ENCODE results near the gene ZFYVE21. TPM values are rescaled to one million over a fixed set of nuclear protein-coding genes. Genes with fewer than 3 reads are reported as not detected.

The ZFYVE21 gene
- polyA plus RNA-seq, 3 donors = 50.5 to 57.5 (median 55.3) TPM

DNA sequence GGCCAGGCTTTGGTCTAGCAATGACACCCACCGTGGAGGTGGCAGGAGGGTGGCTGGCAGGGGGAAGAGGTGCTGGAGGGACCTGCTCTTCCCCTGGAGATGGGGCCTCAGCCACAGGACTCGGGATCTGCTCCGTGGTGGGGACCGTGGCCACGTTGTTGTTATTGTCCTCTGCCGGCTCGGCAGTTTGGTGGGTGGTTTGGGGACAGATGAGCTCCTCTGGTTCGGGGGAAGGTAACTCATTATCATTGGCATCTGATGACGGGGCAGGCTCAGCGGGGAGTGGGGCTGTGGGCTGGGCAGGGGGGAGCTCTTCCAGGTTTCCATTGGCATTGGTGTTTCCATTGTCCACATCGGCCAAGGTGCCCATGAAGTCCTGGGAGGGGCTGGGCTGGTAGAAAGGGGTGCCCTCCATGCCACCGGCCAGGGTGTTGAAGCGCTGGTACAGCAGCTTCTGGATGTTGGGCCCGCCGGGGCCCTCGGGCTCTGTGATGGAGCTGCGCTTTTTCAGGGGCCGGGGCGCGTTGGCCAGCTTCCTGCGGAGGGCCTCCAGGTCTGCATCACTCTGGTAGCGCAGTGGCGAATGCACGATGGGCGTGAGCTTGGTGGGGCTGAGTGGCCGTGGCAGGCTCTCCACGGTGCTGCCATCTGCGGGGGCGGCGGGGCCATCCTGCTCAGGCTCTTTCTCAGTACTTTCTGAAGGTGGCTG, 24.3 kb downstream of the ZFYVE21 start:
- no peak for DNase-seq (ENCODE audit: extremely low read depth in 1 of 11, low read depth in 9 of 11, low spot score in 4 of 11)

DNA sequence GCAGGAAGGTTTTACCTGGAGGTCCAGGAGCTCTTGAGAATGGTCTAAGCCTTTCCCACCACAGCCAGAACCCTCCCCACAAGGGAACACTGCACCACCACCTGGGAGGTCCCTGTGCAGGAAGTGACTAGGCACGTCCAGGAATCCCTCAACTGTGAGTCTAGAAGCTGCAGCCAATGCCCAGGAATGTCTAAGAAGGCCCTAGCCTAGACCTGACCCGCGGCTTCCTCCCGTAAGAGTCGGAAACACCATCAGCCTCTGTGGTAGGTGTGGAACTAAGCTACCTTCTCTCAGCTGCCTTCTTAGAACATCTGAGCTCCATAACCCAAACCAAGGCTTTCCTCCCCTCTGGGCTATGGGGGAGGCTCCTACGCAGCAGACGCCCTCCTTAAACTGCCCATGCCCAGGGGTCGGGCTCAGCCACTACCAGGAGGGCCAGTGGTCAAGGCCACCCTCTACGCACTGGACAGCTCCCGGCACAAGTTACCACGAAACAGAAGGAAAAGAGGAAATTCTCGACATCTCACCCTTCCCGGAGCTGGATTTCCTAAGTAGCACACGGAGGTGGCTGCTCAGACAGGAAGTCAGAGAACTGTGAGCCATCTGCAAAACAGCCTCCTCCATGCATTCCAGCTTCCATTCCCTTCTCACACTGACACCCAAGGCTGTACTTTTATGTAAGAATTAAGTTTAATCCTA, 25.5 kb downstream of the ZFYVE21 start:
- no peak for DNase-seq (ENCODE audit: extremely low read depth in 1 of 11, low read depth in 9 of 11, low spot score in 4 of 11)

DNA sequence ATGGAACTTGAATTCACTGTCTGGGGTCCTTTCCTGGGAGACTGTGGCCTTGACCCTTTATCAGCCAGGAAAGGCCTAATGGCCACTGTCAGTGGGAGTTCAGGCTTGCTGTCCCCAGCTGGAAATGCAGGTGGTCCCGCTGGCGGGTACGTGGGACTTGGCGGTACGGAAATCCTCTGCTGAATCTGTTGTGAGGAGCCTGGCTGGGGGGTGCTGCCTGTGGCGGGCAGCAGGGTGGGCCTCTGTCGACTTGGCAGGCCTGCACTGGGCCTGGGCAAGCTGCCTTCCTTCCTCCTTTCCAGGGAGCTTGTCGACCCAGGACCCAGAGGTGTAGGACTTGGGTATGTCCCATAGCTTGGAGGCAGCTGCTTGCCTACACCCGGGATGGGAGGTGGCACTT, 26.3 kb downstream of the ZFYVE21 start:
- no peak for DNase-seq (ENCODE audit: extremely low read depth in 1 of 11, low read depth in 9 of 11, low spot score in 4 of 11)

DNA sequence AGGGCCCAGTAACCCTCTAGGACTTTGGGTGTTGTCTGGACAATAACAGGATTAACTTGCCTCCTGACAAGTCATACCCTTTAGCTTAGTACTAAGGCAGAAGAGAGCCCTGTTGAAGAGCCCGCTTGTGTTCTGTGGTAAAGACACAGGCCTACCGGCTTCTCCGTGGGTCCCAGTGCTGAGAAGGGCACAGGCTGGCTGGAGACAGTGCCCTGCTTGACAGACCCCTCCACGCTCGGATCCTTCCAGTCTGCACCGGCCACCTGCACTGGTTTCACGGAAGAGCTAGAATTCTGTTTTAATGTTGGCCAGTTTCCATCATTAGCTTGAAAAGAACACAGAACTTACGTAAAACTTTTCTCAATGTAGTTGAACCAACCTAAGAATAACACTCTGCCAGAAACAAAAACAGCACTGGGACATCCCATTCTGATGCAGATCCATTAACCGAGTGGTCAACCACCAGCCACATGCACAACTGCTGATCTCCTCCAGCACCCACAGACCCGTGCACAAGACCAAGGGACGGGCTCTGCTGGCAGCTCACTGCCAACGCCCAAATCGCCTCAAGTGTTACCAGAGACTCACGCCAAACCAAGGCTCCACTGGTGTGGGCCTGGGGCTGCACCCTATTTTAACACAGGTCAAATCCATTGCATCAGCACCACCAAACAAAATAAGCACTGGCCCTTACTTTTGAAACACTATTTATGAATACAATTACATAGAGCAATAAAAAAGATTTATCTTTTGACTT, 27.1 kb downstream of the ZFYVE21 start:
- no peak for DNase-seq (ENCODE audit: extremely low read depth in 1 of 11, low read depth in 9 of 11, low spot score in 4 of 11)

DNA sequence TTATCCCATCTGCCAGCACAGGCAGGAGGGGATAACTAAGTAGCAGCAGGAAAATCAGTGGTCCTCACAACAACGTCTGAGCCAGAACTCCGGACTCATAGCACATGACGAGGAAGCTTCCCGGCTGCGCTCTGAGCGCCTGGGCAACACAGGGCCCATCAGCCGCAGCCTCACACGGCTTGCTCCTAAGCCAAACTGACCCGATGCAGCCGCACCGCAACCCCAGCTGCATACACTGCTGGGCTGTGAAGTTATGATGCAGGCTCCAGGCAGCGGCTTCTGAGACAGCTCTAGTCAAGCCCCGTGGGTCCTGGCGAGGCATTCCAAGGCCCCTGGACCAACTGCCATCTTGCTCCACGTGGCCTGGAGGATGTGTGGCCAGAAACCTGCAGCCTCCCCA, 28.1 kb downstream of the ZFYVE21 start:
- DNase-seq (ENCODE audit: extremely low read depth in 1 of 11, low read depth in 9 of 11, low spot score in 4 of 11) = no peak

DNA sequence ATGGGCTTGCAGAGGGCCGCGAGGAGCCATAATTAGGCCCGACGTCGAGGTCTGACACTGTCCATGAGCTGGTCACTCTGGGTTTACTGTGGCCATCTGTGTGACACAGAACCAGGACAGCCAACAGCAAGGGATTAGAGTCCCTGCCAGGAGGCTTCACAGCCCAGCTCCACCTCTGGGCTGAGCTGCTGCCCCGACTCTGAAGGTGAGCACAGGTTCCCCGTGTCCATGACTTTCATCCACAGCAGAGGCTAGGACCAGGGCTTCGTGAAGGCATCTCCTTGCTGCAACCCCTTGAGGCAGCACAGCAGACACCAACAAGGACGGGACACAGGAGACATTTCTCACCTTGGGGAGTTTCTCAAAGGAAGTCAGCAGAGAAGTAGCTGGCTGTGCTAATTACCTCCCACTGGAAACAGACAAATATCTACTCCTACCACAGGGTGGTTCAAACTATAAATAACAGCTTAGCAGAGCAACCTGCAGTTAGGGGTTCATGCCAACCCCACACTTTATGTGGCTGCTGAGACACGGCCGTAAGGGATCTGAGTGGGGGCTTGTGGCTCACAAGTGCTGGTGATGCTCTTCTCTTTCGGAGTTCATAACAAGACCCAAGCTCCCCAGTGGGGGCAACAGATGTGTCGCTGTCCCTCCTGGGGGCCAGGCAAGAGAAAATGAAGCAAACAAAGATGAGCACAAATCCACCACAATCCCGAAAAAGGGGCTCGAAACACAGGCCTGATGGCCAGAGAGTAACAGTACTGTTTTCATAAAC, 29.2 kb downstream of the ZFYVE21 start:
- DNase-seq (ENCODE audit: extremely low read depth in 1 of 11, low read depth in 9 of 11, low spot score in 4 of 11) = no peak

DNA sequence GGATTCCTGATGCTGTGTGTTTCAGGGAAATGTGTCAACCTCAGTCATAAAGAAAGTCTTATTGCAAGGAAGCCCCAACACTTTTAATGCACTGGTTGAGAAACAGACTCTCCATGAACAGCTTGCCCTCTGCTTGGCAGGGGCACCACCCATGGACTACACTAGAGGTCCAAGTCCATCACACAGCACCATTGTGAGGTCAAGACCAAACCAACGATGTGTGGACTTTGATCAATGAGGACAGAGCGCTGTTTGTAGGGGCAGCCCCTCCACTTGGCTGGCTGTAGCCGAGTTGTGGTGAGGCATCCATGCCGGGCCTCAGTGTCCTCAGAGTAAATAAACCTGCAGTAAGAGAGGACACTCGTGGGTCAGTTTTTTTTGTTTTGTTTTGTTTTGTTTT, 29.8 kb downstream of the ZFYVE21 start:
- no peak for DNase-seq (ENCODE audit: extremely low read depth in 1 of 11, low read depth in 9 of 11, low spot score in 4 of 11)

GRCh38 chr14:103746701-103747100, 31.1 kb downstream of the ZFYVE21 start:
- no peak for DNase-seq (ENCODE audit: extremely low read depth in 1 of 11, low read depth in 9 of 11, low spot score in 4 of 11)

DNA sequence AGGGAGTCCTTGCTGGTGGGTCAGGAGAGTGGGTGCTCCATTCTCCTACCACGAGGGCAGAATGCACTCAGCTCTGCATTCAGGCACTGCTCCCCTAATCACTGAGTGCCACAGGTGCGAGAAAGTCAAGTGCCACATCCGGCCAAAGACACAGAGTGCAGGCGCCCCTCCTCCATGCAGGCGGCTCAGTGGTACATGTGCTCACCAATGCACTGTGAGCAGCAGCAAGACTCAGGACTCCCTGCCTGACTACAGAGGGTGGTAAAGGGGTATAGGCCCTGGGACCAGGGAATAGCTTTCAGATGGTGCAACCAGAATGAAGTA, 32.9 kb downstream of the ZFYVE21 start:
- DNase-seq (ENCODE audit: extremely low read depth in 1 of 11, low read depth in 9 of 11, low spot score in 4 of 11) = no peak

GRCh38 chr14:103749452-103749851, 33.8 kb downstream of the ZFYVE21 start:
- no peak for DNase-seq (ENCODE audit: extremely low read depth in 1 of 11, low read depth in 9 of 11, low spot score in 4 of 11)

GRCh38 chr14:103749860-103750259, 34.2 kb downstream of the ZFYVE21 start:
- no peak for DNase-seq (ENCODE audit: extremely low read depth in 1 of 11, low read depth in 9 of 11, low spot score in 4 of 11)

DNA sequence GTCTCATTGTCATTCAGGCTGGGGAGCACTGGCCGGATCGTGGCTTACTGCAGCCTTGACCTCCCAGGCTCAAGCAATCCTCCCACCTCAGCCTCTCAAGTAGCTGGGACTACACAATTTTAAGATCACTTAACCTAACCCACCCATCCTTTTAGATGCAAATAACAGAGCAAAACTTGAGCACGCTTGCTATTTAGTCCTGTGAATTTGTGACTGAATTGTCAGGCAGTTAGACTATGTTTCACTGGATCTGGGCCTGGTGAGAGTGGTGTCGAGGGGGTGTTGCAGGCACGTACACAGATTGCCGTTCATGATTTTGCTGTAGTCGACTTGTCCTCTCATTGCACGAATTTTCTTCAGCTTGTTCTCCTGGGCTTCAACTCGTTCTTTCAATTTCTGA, 38.2 kb downstream of the ZFYVE21 start:
- DNase-seq (ENCODE audit: extremely low read depth in 1 of 11, low read depth in 9 of 11, low spot score in 4 of 11) = no peak

DNA sequence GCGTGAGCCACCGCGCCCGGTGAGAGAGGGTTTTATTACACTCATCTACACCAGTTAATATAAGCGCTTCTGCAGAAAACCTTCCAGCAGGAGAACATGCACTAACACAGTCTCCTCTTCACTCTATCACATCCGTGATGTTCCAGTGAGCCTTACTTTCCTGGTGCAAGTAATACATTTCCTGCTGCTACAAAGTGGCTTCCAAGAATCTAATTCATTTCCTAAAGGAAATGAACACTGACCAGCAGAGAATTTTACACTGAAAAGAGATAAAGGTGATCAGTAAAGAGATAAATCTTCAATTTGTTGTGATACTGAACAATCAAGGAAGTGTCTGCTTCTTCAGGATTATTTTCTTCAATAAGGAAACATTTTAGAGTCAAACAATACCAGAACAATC, 39.5 kb downstream of the ZFYVE21 start:
- DNase-seq (ENCODE audit: extremely low read depth in 1 of 11, low read depth in 9 of 11, low spot score in 4 of 11) = no peak

GRCh38 chr14:103758059-103758776, 42.6 kb downstream of the ZFYVE21 start:
- no peak for DNase-seq (ENCODE audit: extremely low read depth in 1 of 11, low read depth in 9 of 11, low spot score in 4 of 11)

GRCh38 chr14:103762036-103762435, 46.4 kb downstream of the ZFYVE21 start:
- DNase-seq (ENCODE audit: extremely low read depth in 1 of 11, low read depth in 9 of 11, low spot score in 4 of 11) = no peak

DNA sequence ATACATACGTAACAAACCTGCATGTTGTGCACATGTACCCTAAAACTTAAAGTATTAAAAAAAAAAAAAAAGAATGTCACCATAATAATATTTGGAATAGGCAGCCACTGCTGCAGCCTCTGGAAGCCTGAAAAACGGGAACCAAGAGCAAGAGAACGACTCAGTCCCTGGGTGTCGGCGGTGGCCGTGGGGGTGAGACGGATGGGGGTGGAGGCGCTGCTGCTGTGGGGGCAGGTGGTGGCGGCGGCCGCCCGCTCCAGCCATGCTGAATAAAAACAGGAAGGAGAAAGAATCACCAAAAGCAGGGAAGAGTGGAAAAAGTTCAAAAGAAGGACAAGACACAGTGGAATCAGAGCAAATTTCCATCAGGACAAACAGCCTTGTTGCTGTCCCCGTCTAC, 46.9 kb downstream of the ZFYVE21 start:
- no peak for DNase-seq (ENCODE audit: extremely low read depth in 1 of 11, low read depth in 9 of 11, low spot score in 4 of 11)

GRCh38 chr14:103763730-103764488, 48.3 kb downstream of the ZFYVE21 start:
- no peak for DNase-seq (ENCODE audit: extremely low read depth in 1 of 11, low read depth in 9 of 11, low spot score in 4 of 11)

DNA sequence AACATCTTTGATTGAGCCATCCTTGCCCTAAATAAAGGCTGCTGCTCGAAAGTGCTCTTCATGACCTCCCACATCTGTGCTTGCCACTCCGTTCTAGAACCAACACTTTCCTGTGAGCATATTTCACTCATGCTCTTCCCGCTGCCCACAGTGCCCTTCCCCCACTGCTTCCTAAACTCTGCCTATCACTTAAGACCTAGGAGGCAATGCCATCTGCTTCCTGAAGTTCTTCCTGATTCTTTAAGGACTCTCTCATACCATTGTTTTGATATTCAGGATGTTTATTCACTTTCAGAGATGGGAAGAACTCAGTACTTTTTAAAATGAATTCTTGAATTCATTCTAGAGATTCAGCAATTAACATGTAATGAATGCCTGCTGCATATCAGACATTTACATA, 49.9 kb downstream of the ZFYVE21 start:
- DNase-seq (ENCODE audit: extremely low read depth in 1 of 11, low read depth in 9 of 11, low spot score in 4 of 11) = no peak
